ENCODE results near the gene PEX19. TPM values are rescaled to one million over a fixed set of nuclear protein-coding genes. Genes with fewer than 3 reads are reported as not detected.

Gene PEX19
- total and polyA plus RNA-seq, 2 experiments from 2014 or later, result 39.3 to 60.3 TPM

DNA sequence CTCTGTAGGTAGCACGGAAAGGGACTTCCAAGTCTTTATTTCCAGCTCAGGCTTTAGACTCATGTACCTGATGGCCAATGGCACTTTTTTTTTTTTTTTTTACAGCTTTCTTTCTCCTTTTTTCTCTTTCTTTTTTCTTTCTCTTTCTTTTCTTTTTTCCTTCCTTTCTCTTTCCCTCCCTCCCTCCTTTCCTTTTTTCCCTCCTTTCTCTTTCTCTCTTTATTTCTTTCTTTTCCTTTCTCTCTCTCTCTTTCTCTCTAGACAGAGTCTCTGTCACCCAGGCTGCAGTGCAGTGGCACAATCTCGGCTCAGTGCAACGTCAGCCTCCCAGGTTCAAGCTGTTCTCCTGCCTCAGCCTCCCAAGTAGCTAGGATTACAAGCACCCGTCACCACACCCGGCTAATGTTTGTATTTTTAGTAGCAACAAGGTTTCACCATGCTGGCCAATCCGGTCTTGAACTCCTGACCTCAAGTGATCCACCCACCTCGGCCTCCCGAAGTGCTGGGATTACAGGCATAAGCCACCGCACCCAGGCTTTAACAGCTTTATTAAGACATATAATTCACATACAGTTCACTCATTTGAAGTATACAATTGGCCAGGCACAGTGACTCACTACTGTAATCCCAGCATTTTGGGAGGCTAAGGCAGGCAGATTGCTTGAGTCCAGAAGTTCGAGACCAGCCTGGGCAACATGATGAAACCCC is 17.5 kb downstream of the PEX19 start:
- Histone ChIP-seq H3K27ac (no peak overlapping the region), H4K20me1 (ENCODE audit: insufficient read depth, poor library complexity, severe bottlenecking) (no peaks in the 10 kb centered on the region), H3K27me3 (no peaks in the 10 kb centered on the region), H2AFZ (no peak overlapping the region), H3K79me2 (no peaks in the 10 kb centered on the region), H3K4me3 (no peak overlapping the region), H3K4me1 (ENCODE audit: insufficient read depth) (peaks cover 4% of the 10 kb centered on the region), H3K4me2 (no peak overlapping the region), H3K9me3 (ENCODE audit: low read depth) (no peaks in the 10 kb centered on the region), H3K36me3 (replicated peaks; ENCODE audit: insufficient read depth, low read depth) (no peaks in the 10 kb centered on the region), H3K9me2 (replicated peaks; ENCODE audit: insufficient read depth) (no peaks in the 10 kb centered on the region)
- no peak for DNase-seq (ENCODE audit: low spot score)
- TF ChIP-seq, protein P1, sequence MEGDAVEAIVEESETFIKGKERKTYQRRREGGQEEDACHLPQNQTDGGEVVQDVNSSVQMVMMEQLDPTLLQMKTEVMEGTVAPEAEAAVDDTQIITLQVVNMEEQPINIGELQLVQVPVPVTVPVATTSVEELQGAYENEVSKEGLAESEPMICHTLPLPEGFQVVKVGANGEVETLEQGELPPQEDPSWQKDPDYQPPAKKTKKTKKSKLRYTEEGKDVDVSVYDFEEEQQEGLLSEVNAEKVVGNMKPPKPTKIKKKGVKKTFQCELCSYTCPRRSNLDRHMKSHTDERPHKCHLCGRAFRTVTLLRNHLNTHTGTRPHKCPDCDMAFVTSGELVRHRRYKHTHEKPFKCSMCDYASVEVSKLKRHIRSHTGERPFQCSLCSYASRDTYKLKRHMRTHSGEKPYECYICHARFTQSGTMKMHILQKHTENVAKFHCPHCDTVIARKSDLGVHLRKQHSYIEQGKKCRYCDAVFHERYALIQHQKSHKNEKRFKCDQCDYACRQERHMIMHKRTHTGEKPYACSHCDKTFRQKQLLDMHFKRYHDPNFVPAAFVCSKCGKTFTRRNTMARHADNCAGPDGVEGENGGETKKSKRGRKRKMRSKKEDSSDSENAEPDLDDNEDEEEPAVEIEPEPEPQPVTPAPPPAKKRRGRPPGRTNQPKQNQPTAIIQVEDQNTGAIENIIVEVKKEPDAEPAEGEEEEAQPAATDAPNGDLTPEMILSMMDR (IDR thresholded peaks at IDR 0.05; ENCODE audit: poor library complexity), result no peak
- no peak for TF ChIP-seq EZH2 (IDR thresholded peaks at IDR 0.05; ENCODE audit: borderline replicate concordance)
- TF ChIP-seq EZH2phosphoT487 (IDR thresholded peaks at IDR 0.05; ENCODE audit: low read depth, severe bottlenecking, unreplicated experiment), result no peak
- 73% methylated on average over 10 of the region's 10 CpGs for WGBS (ENCODE audit: low lambda C conversion rate, missing lambda C conversion rate)

DNA sequence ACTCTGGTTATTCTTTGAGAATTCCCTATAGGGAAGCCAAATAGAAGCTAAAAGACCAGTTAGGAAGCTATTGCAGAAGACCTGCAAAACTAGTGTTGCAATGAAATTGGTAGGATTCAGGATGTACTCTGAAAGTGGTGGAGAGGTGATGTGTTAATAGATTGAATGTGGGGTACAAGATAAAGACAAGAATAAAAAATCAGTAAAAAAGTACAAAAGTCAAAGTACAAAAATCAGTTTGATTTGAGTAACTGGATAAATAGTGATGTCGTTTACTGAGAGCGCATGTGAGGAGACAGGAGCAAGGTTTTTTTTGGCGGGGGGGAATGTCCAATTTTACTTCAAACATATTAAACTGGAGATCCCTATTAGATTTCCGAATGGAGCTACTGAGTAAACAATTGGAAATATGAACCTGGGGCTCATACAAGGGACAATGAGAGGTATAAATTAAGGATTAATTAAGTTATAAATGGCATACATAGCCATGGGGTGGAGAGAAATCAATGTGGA is 20.1 kb downstream of the PEX19 start:
- no peaks in the 10 kb centered on the region for H3K9me2 ChIP-seq (replicated peaks; ENCODE audit: insufficient read depth)
- H3K4me1 ChIP-seq (ENCODE audit: insufficient read depth), result peaks cover 6% of the 10 kb centered on the region
- no peak for DNase-seq (ENCODE audit: low spot score)
- H3K79me2 ChIP-seq, result peaks cover 12% of the 10 kb centered on the region
- TF ChIP-seq EZH2 (IDR thresholded peaks at IDR 0.05; ENCODE audit: borderline replicate concordance) (no peak), EZH2phosphoT487 (IDR thresholded peaks at IDR 0.05; ENCODE audit: low read depth, severe bottlenecking, unreplicated experiment) (no peak)
- TF ChIP-seq, protein P1 (IDR thresholded peaks at IDR 0.05; ENCODE audit: poor library complexity), result no peak
- no peak overlapping the region for H3K4me3 ChIP-seq
- no peaks in the 10 kb centered on the region for H4K20me1 ChIP-seq (ENCODE audit: insufficient read depth, poor library complexity, severe bottlenecking)
- no peaks in the 10 kb centered on the region for H3K27me3 ChIP-seq
- H3K9me3 ChIP-seq (ENCODE audit: low read depth), result no peaks in the 10 kb centered on the region
- no peaks in the 10 kb centered on the region for H3K36me3 ChIP-seq (replicated peaks; ENCODE audit: insufficient read depth, low read depth)
- no peak overlapping the region for H2AFZ ChIP-seq
- 80% methylated on average over 4 of the region's 4 CpGs for WGBS (ENCODE audit: low lambda C conversion rate, missing lambda C conversion rate)
- H3K4me2 ChIP-seq, result no peak overlapping the region
- H3K27ac ChIP-seq, result no peak overlapping the region

DNA sequence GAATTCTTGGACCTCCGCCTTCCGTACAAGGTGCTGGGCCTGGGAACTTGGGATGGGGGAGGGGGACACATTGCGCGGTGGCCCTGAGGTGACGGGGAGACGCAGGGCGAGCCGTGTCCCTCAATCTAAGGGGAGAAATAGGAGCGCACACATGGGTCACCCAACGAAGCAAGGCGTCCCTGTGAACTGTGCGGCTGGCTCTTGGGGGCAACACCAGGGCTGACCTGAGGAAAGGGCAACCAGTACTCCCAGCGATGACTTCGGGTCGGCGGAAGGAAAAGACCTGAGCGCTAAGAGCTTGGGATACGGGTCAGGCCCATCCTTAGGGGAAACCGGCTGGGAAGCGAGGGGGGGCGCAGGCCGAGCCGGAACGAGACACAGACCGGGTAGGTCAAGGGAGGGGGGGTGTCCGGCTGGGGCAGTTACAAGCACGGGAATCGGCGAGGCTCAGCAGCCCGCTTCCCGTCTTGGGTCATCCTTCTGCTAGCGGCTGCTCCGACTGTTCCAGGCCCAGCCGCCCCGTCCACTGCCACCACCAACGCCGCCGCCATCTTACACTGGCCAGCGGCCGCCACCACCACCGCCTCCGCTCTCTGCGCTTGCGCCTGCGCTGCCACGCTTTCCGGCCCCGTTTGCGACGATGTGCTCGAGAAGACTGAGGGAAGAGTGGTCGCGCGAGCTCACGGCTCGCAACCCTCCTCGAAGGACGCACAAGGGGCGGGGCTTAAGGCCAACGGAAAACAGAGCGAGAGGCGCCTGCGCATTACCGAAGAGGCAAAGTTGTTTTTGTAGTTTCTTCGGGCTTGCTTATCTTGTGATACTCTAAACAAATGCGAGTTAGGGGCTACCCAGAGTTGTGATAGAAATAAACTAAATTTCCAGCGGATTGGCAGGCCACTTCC is 22.8 kb downstream of the PEX19 start, which contains the start of gene DCAF8:
Gene DCAF8, minus strand, starts transcription at position 657 of the 902 bp plus-strand sequence. CDS start 18,541 bp downstream, outside the sequence.
- TF ChIP-seq EZH2 (IDR thresholded peaks at IDR 0.05; ENCODE audit: borderline replicate concordance) (no peak), EZH2phosphoT487 (IDR thresholded peaks at IDR 0.05; ENCODE audit: low read depth, severe bottlenecking, unreplicated experiment) (no peak)
- TF ChIP-seq, protein P1 (IDR thresholded peaks at IDR 0.05; ENCODE audit: poor library complexity), result no peak
- Histone ChIP-seq H3K4me1 (ENCODE audit: insufficient read depth) (peaks cover 22% of the 10 kb centered on the region), H3K4me2 (peak within 1 kb of the TSS; percentile 77), H3K79me2 (peaks cover 39% of the 10 kb centered on the region), H3K9me2 (replicated peaks; ENCODE audit: insufficient read depth) (no peaks in the 10 kb centered on the region), H3K27me3 (no peaks in the 10 kb centered on the region), H3K27ac (peak within 1 kb of the TSS; percentile 93), H3K4me3 (peak within 1 kb of the TSS; percentile 22), H2AFZ (peak within 1 kb of the TSS; percentile 83), H3K9me3 (ENCODE audit: low read depth) (no peaks in the 10 kb centered on the region), H4K20me1 (ENCODE audit: insufficient read depth, poor library complexity, severe bottlenecking) (peaks cover 10% of the 10 kb centered on the region), H3K36me3 (replicated peaks; ENCODE audit: insufficient read depth, low read depth) (no peaks in the 10 kb centered on the region)
- under 1% methylated on average over 54 of the region's 67 CpGs for WGBS (ENCODE audit: low lambda C conversion rate, missing lambda C conversion rate)
- DNase-seq (ENCODE audit: low spot score), result peak; percentile 99
